Colonic mucosa (tissue), 4 donors: Measurements from ENCODE around the gene EXOC8. TPM values are rescaled to one million over a fixed set of nuclear protein-coding genes. Genes with fewer than 3 reads are reported as not detected.

Experiments
- DNase-seq: peaks from one replicate; pipeline ENCODE4 v3.0.0-alpha.2; 2020
- H3K27ac ChIP-seq: fragments of 200-600 bp; one replicate; pipeline ENCODE4 v1.8.0; 2021
- H3K27me3 ChIP-seq: fragments of 200-600 bp; one replicate; pipeline ENCODE4 v1.8.0; 2021
- H3K36me3 ChIP-seq: fragments of 200-600 bp; one replicate; pipeline ENCODE4 v1.8.0; 2021
- H3K4me1 ChIP-seq: fragments of 200-600 bp; one replicate; pipeline ENCODE4 v1.8.0; 2021; ENCODE audit warnings: mild to moderate bottlenecking
- H3K4me3 ChIP-seq: fragments of 200-600 bp; one replicate; pipeline ENCODE4 v1.8.0; 2021
- H3K9ac ChIP-seq, 2 donors: one replicate each; pipeline ENCODE4 v1.7.0; 2013; ENCODE audit warnings: control low read depth in 2 of 2, low read depth in 2 of 2, low read length in 2 of 2
- H3K9me3 ChIP-seq: fragments of 200-600 bp; one replicate; pipeline ENCODE4 v1.8.0; 2021
- CTCF ChIP-seq: fragments of 200-600 bp; IDR thresholded peaks from one replicate; pipeline ENCODE4 v1.8.0; 2022; ENCODE audit warnings: antibody characterized with exemption, mild to moderate bottlenecking
- intact Hi-C: fragments of 100-400 bp; cut with DNase I; formaldehyde crosslinking; loops from one replicate; pipeline ENCODE4 v1.14.1; 2022
- total RNA-seq, 2 donors: library from RNA; stranded (reverse); fragmentation: NEBNext Ultra II Directional in 1 of 2; extraction: Animal tissue kit (Norgen Biotek cat#: 25700) in 1 of 2; gene quantifications; one replicate each; pipeline ENCODE4 v1.2.1, GENCODE V29; 2021
- donor health status: healthy.
- donor health status: DM: no; HTN: no; CAD: no.
- donor health status: DM: no; HTN: no; CAD: no.

EXOC8 gene
- total RNA-seq, 2 donors from 2014 or later: 13.2 to 14.9 TPM

DNA sequence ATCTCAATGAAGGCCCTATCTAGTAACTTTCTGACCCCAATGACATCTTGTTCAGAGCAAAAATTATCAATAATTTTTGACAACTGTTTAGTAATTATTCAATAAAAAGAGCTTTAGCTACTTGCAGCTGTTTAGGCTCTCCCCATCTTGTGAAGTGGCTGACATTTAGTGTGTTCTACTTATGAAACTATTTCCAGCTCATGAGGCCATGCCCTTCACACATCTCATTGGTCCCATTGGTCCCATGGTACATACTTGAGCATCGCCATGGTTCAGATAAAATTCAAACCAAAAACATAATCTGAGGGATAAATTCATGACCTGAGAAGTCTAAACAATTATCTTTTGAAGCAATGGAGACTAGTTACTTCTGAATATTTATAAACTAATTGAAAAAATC lies 24.7 kb upstream of the EXOC8 start:
- Histone ChIP-seq H3K4me3 (no peak overlapping the region), H3K27me3 (no peaks in the 10 kb centered on the region), H3K36me3 (no peaks in the 10 kb centered on the region), H3K4me1 (no peaks in the 10 kb centered on the region), H3K9me3 (no peaks in the 10 kb centered on the region), H3K27ac (no peak overlapping the region), H3K9ac (no peak overlapping the region)
- DNase-seq: no peak
- intact Hi-C loops: loop anchor here (10.0 kb wide), 1 partner anchor 62 kb away; the partner anchor contains the start of gene EGLN1
- no peak for TF ChIP-seq CTCF

GRCh38 chr1:231359113-231359512 lies 21.5 kb upstream of the EXOC8 start:
- no peak for TF ChIP-seq CTCF
- no peak overlapping the region for H3K9ac ChIP-seq
- no peak overlapping the region for H3K4me3 ChIP-seq
- no peaks in the 10 kb centered on the region for H3K36me3 ChIP-seq
- intact Hi-C loops: loop anchor here (10.0 kb wide), 1 partner anchor 176 kb away; no protein-coding TSS in a partner anchor
- no peaks in the 10 kb centered on the region for H3K27me3 ChIP-seq
- DNase-seq: no peak
- H3K4me1 ChIP-seq: no peaks in the 10 kb centered on the region
- no peak overlapping the region for H3K27ac ChIP-seq
- no peaks in the 10 kb centered on the region for H3K9me3 ChIP-seq

DNA sequence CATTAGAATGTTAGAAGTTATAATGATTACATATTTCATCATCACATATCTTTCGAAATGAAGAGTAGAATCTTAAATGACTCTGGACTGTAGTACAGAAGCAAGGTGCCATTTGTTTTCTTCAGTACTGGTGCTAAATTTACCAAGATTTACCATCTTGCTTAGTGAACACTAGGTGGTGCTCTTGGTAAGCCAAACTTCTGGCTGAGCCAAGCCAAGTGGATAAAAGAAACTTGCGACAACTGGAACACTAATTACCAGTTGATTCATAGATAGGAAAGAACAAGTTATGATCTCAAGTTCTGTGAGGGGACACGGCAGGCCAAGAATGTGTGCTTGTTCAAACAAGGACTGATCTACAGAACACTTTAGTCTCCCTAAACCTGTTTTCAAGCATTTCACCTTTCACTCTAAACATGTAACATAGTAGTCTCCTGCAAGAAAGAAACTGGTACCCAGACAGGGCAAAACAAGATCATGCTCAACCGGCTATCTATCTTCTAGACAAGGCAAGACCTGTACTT lies 20.2 kb upstream of the EXOC8 start:
- peak; percentile 59 for TF ChIP-seq CTCF
- no peak for DNase-seq

DNA sequence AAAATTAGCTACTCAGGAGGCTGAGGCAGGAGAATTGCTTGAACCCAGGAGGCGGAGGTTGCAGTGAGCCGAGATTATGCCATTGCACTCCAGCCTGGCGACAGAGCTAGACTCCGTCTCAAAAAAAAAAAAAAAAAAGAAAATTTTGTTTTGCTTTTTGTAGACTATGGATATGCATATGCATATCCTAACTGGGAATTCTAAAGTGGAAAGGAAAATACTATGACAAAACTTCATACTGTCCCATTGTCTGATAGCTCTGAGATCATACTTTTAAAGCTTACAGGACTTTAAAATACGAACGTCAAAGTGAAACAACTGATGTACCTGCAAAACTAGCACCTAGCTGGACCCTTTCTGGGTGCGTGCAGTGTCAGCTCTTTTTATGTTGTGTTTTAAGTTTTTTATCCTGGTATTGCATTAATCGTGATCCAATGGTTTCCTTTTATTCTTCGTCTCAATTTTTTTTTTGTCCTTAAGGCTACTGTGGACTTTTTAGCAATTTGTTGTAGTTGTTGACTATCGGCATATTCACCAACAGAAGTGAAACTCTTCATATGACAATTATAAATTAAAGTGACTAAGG lies 19.6 kb upstream of the EXOC8 start:
- no peaks in the 10 kb centered on the region for H3K27me3 ChIP-seq
- no peak overlapping the region for H3K9ac ChIP-seq
- no peaks in the 10 kb centered on the region for H3K4me1 ChIP-seq
- TF ChIP-seq CTCF: no peak
- no peaks in the 10 kb centered on the region for H3K9me3 ChIP-seq
- DNase-seq: no peak
- intact Hi-C loops: loop anchor here (2.0 to 10.0 kb wide), 2 partner anchors 178 to 234 kb away; no protein-coding TSS in a partner anchor
- no peak overlapping the region for H3K27ac ChIP-seq
- H3K4me3 ChIP-seq: no peak overlapping the region
- no peaks in the 10 kb centered on the region for H3K36me3 ChIP-seq

More for the DNA sequence above, 20.2 kb upstream of the EXOC8 start:
- no peaks in the 10 kb centered on the region for H3K9me3 ChIP-seq
- no peaks in the 10 kb centered on the region for H3K4me1 ChIP-seq
- H3K9ac ChIP-seq: no peak overlapping the region
- no peak overlapping the region for H3K4me3 ChIP-seq
- H3K27me3 ChIP-seq: no peaks in the 10 kb centered on the region
- H3K27ac ChIP-seq: no peak overlapping the region
- intact Hi-C loops: loop anchor here (2.0 to 10.0 kb wide), 2 partner anchors 177 to 233 kb away; no protein-coding TSS in a partner anchor
- H3K36me3 ChIP-seq: no peaks in the 10 kb centered on the region

DNA sequence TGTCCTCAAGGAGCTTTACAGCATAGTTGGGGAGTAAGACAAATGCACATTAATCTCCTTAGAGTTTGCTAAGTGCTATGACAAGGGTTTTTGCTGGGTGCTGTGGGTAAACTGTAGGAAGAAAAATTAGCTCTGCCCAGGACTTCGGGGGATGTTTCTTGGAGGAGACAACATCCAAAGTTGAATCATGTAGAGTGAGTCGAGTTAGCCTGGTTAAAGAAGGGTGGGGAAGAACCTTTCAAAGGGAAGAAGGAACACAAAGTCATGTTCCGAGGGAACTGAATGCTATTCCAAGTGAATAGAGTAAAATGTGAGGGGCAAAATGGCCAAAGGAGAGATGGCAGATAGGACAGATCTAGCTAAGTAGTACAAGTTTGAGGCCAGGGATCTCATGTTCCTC lies 17.5 kb upstream of the EXOC8 start:
- Histone ChIP-seq H3K27ac (no peak overlapping the region), H3K36me3 (peaks cover 3% of the 10 kb centered on the region), H3K4me1 (no peaks in the 10 kb centered on the region), H3K27me3 (no peaks in the 10 kb centered on the region), H3K4me3 (no peak overlapping the region), H3K9me3 (no peaks in the 10 kb centered on the region), H3K9ac (no peak overlapping the region)
- TF ChIP-seq CTCF: no peak
- no peak for DNase-seq
- intact Hi-C loops: loop anchor here (10.0 kb wide), 1 partner anchor 180 kb away; no protein-coding TSS in a partner anchor
